ENCODE results near the gene CCDC141.

CCDC141 gene

GRCh38 chr2:178863856-178864620, 185.9 kb downstream of the CCDC141 start:
- DNase-seq: no peak

- DNase-seq: no peak
Measured at GRCh38 chr2:178863130-178863855, 186.6 kb downstream of the CCDC141 start.

- DNase-seq: no peak
Measured at GRCh38 chr2:178860551-178860950, 189.4 kb downstream of the CCDC141 start.

- DNase-seq: no peak
Measured at GRCh38 chr2:178859730-178860129, 190.2 kb downstream of the CCDC141 start.

GRCh38 chr2:178858896-178859625, 190.9 kb downstream of the CCDC141 start:
- DNase-seq: no peak

GRCh38 chr2:178855151-178855550, 194.8 kb downstream of the CCDC141 start:
- DNase-seq: no peak

- no peak for DNase-seq
Measured at GRCh38 chr2:178848335-178848734, 201.6 kb downstream of the CCDC141 start.

- no peak for DNase-seq
Measured at GRCh38 chr2:178846458-178846802, 203.5 kb downstream of the CCDC141 start.

GRCh38 chr2:178845566-178846457, 204.1 kb downstream of the CCDC141 start:
- DNase-seq: no peak

- no peak for DNase-seq
Measured at GRCh38 chr2:178844701-178845100, 205.2 kb downstream of the CCDC141 start.

- no peak for DNase-seq
Measured at GRCh38 chr2:178844269-178844668, 205.7 kb downstream of the CCDC141 start.

- no peak for DNase-seq
Measured at GRCh38 chr2:178843697-178844096, 206.2 kb downstream of the CCDC141 start.

GRCh38 chr2:178836807-178837206, 213.1 kb downstream of the CCDC141 start:
- DNase-seq: no peak

GRCh38 chr2:178834086-178834485, 215.9 kb downstream of the CCDC141 start:
- no peak for DNase-seq

- no peak for DNase-seq
Measured at GRCh38 chr2:178833382-178833781, 216.6 kb downstream of the CCDC141 start.

- DNase-seq: no peak
Measured at GRCh38 chr2:178830451-178830850, 219.5 kb downstream of the CCDC141 start.

- DNase-seq: no peak
Measured at GRCh38 chr2:178829981-178830380, 220.0 kb downstream of the CCDC141 start.

- DNase-seq: no peak
Measured at GRCh38 chr2:178829299-178829960, 220.5 kb downstream of the CCDC141 start.

GRCh38 chr2:178828486-178828881, 221.5 kb downstream of the CCDC141 start:
- DNase-seq: no peak

- DNase-seq: no peak
Measured at GRCh38 chr2:178827739-178828485, 222.0 kb downstream of the CCDC141 start.

- no peak for DNase-seq
Measured at GRCh38 chr2:178827111-178827510, 222.8 kb downstream of the CCDC141 start.
